Skin epidermis (tissue), 12 donors: Measurements from ENCODE around the gene MED15.

Experiments
- H3K27ac ChIP-seq, 21 experiments: fragments of 200-600 bp; sonication (generic) in 11 of 21; one replicate each; pipeline ENCODE4 v1.5.0; 2020; ENCODE audit warnings: mild to moderate bottlenecking in 3 of 21, inconsistent platforms in 2 of 21, moderate library complexity in 2 of 21
- H3K4me3 ChIP-seq, 7 experiments: fragments of 200-600 bp; sonication (generic) in 2 of 7; one replicate each; pipeline ENCODE4 v1.5.0; 2020; ENCODE audit warnings: inconsistent platforms in 2 of 7, mild to moderate bottlenecking in 2 of 7, moderate library complexity in 1 of 7

Gene MED15

DNA sequence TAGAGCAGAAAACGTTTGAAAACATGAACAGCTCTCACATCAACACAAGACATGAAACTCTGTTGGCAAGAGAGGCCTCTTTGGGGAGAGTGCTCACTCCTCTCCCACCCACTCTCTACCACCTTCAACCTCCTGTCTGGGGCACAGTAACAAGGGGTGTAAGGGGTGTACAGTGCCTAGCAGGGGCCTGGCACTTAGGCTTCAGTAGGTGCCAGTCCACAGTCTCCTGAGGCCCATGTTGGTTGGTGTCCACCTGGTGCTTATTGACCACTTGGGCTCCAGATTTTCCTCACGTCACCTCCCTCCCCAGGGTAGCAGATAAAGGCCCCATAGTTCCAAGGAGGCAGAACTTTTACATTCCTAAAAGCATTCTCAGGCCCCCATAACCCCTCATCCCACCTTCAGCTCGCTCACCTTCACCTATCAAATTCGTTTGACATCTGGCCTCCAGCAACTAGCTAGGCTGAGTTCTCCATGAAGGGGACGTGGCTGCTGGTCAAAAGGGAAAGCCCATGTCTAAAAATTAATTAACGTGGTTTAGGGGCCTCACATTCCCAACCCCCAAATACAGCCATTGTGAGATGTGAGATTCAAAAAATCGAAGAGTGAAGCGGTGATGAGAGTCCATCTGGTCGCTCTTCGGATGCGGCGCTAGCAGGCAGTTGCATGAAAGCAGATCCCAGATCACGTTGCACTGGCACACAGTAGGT, 712 bp upstream of the MED15 start:
- Histone ChIP-seq H3K27ac (peak overlapping the region in 11 of 21 experiments; percentile 91 to 99 (median 98)), H3K4me3 (peak overlapping the region in 5 of 7 experiments; percentile 63 to 93 (median 83))

DNA sequence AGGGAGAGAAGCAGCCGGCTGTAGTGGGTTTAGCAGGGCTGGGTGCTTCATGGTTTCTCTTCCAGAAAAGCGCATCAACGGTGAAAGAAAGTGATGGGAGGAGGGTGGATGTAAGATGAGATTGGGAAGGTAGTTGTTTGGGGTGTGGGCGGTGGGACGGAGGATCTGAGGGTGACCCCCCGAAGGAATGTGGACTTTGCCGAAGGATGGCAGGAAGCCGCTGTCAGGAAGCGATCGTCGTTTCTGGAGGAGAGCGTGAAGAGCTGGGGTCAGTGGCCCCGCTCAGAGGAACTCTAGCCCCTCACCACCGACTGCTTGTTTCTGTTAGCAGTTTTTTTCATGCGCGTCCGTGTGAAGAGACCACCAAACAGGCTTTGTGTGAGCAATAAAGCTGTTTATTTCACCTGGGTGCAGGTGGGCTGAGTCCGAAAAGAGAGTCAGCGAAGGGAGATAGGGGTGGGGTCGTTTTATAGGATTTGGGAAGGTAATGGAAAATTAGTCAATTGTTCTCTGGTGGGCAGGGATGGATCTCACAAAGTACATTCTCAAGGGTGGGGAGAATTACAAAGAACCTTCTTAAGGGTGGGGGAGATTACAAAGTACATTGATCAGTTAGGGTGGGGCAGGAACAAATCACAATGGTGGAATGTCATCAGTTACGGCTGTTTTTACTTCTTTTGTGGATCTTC, 801 bp downstream of the MED15 start:
- Histone ChIP-seq H3K27ac (peak overlapping the region; percentile 81 to 100 (median 98)), H3K4me3 (peak overlapping the region; percentile 63 to 99 (median 91))

DNA sequence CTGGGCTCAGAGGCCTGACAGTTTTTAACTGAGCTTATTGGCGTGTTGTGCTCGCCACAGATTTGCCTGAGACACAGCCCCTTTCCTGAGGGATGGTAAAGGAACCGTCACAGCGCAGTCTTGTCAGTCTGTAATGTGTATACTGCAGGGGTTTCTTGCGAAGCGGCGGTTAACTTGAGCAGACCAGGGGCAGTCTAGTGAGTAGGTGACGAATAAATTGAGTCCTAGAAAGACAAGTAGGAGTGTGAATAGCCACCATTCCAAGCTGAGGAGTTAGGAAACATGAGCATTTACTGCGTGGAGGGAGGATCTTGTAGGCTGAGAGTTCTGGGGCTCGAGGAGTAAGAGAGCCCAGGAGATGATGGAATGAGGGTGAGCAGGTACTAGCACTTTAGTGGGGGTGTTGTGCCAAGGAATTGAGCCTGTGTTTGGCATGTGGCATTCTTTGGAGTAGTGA, 1.4 kb downstream of the MED15 start:
- Histone ChIP-seq H3K4me3 (peak overlapping the region; percentile 63 to 99 (median 91)), H3K27ac (peak overlapping the region in 20 of 21 experiments; percentile 67 to 100 (median 98))

DNA sequence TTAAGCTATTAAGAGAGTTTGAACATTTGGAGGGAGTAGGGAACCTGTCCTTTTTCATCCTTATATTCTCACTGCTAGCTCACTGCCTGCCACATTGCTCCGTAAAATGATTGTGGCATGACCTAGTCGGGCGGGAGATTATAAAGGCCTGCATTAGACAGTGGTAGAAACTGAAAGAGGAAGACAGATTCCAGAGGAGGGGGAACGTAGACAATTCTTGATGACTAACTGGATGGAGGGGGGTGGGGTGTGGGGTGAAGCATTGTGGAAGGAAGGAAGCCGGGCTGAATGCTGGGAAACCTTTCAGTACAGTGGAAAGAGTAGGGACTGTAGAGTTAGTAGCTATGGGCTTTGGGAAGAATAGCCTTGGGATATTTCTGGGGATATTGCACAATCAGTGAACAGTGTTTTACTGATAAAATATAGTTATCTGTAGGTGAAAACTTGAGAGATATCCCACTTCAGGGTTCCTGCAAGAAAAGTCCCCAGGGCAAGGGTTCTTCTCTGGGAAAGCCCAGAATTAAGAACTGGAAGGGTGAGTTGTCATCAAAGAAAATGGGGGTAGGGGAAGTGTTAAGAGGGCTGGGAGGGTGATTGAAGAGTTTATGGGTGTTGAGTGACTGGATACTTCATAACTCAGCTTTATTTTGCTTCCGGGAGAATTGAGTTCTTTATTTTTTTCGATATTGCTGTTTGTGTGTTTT, 2.1 kb downstream of the MED15 start:
- peak overlapping the region in 20 of 21 experiments; percentile 67 to 100 (median 98) for H3K27ac ChIP-seq
- peak overlapping the region; percentile 63 to 99 (median 91) for H3K4me3 ChIP-seq

DNA sequence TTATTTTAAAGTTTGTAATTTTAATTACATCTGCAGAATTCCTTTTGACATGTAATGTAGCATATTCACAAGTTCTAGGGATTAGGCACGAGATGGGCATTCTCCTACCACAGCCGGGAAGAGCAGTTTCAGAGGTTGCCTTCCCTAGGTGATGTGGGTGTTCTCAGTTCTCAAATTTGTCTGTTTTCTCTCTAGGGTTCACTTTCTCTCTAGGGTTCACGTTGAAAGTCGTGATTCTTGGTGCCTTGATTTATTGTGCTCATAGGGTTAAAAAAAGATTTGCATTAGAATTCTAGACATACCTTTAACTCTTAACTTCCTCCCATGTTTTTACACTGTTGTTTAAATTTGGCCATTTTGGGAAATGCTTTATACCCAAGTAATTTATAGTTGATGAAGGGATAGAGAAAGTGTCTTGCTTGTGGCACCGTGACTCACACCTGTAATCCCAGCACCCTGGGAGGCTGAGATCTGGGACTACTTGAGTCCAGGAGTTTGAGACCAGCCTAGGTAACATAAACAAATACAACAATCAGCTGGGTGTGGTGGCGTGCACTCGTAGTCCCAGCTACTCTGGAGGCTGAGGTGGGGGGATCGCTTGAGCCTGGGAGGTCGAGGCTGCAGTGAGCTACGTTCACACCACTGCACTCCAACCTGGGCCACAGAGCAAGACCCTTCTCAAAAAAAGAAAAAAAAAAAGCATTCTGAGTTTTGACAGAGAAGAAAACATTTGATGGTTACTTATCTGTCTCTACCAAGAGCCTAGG, 3.6 kb downstream of the MED15 start:
- Histone ChIP-seq H3K27ac (peak overlapping the region in 16 of 21 experiments; percentile 4 to 100 (median 97)), H3K4me3 (no peak overlapping the region)

DNA sequence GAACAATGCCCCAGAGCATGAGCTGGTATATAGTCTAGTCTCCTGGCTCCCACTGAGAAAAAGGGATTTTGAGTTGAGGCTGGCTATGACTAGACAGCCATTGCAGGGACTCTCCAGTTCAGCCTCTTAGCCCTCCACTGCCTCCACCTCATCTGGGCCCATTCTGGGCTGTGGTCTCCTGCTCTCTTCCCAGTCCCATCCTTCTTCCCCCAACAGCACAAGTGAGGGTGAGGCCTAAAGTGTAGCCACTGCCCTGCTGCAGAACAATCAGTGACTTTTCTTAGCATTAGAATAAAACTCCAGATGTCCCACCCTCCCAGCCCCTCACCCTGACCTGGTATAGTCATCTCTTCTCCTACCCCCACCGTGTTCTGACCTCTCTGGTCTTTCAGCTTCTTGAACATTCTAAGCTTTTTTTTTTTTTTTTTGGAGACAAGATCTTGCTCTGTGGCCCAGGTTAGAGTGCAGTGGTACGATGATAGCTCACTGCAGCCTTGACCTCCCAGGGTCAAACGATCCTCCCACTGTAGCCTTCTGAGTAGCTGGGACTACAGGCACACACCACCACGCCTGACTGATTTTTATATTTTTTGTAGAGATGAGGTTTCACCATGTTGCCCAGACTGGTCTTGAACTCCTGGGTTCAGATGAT, 4.3 kb downstream of the MED15 start:
- Histone ChIP-seq H3K4me3 (no peak overlapping the region), H3K27ac (peak overlapping the region in 6 of 21 experiments; percentile 6 to 99 (median 62))

DNA sequence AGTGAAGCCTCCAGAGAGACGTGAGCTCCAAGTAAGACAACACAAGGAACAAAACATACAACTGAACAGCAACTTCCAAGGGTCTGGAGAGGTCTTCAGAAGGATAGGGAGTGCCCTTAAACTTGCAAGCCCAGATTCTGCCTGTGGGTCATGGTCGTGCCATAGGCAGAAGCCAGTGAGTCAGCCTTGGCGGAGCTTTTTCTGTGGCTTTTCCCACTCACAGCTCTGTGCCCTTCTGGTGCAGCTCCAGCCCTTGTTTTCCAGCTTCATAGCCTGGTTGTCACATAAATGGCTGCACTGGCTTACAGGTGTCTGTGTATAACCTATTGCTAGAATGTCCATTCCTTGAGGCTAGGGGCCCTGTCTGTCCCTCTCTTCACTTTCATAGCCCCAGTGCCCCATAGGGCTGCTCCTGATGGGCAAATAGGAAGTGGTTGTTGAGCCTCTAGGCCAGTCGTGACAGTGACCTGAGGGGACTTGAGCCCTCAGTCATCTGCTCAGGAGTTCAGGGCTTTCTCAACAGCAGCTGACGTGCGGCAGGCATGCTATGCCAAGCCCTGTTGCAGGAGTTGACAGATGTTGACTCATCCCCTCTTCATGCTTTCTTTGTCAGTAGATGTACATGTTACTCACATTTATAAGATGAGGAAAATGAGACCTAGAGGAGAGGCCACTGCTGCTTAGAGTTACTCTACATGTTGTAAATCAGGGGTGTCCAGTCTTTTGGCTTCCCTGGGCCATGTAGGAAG, 7.4 kb downstream of the MED15 start:
- peak overlapping the region in 18 of 21 experiments; percentile 2 to 79 (median 45) for H3K27ac ChIP-seq
- no peak overlapping the region for H3K4me3 ChIP-seq

DNA sequence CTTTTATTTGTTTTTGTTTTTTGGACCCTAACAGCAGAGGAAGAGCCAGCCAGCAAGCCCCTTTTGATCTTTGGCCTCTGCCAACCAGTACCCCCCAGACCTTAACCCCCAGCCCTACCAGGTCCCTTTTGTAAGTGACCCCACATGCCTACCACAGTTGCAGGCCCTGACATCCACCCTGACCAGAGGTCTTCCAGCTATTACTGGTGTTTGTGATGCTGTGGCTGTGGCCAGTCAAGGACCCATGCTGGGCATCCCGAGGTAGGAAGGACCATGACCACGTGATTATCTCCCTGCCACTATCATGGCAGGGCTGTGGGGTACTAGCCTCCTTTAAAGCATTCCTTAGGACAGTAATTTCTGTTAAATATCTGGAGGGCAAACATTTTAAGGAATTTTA, 9.0 kb downstream of the MED15 start:
- Histone ChIP-seq H3K4me3 (no peak overlapping the region), H3K27ac (peak overlapping the region in 1 of 21 experiments; percentile 61)

DNA sequence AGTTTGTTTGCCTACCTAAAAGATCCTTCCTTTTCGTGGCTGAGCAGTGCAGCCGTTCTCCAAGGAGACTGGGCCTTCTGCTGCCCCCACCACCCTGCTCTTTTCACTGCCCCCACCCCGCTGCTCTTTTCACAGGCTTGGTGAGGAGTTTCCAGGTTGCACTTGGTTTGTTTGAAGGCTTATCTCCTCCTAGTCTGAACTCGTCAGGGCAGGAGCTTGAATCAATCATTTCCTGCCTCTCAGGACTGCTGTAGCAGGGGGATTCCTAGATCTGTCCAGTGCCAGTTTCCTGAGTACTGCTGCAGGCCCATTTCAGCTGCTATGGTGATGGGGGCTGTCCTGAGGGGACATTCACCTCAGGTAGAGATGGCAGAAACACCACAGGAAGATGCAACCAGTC, 10.0 kb downstream of the MED15 start:
- Histone ChIP-seq H3K4me3 (no peak overlapping the region), H3K27ac (peak overlapping the region in 7 of 21 experiments; percentile 13 to 61 (median 26))

DNA sequence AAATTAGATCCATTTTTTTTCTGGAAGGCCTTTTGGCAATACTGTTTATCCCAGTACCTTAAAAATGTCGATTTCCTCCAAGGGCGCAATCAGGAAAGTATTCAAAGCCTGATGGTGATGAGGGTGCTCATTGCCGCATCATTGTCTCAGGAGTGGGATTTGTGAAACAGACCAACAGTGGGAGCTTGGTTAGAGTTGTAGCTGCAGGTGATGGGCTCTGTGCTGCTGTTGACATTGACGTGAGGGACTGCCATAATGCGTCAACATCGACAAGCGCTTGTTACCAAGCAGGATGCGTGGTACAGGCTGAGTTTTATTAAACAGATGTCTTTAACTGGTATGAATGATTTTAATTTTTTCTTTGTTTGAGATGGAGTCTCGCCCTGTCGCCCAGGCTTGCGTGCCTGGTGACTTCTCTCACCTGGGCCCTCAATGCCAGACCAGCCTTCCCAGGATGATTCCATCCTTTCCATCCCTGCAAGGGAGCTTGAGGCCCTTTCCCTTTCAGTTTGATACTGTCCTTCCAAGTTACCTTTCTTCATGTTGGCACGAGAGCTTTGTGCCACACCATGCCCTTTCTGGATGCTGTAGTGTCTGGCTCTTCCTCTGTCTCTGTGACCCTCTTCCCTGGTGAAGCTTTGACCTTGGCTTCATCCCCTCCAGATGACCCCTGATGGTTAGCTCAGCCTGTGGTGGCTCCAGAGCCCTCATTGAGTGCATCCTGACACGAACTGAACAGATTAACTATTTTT, 10.6 kb downstream of the MED15 start:
- peak overlapping the region in 5 of 21 experiments; percentile 0 to 44 (median 41) for H3K27ac ChIP-seq

DNA sequence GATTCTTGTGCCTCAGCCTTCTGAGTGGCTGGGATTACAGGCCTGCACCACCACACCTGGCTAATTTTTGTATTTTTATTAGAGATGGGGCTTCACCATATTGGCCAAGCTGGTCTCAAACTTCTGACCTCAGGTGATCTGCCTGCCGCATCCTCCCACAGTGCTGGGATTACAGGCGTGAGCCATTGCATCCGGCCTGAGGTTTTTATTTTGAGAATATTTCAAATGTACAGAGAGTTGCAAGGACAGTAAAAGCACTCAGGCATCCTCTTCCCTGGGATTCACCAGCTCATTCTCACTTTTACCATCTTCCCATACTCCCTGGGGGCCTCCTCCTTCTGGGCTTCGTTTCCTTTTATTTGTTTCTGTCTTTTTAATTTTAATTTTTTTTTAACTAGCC, 12.1 kb downstream of the MED15 start:
- Histone ChIP-seq H3K4me3 (no peak overlapping the region), H3K27ac (peak overlapping the region in 9 of 21 experiments; percentile 3 to 60 (median 32))

More for the DNA sequence above, 10.6 kb downstream of the MED15 start:
- no peak overlapping the region for H3K4me3 ChIP-seq

DNA sequence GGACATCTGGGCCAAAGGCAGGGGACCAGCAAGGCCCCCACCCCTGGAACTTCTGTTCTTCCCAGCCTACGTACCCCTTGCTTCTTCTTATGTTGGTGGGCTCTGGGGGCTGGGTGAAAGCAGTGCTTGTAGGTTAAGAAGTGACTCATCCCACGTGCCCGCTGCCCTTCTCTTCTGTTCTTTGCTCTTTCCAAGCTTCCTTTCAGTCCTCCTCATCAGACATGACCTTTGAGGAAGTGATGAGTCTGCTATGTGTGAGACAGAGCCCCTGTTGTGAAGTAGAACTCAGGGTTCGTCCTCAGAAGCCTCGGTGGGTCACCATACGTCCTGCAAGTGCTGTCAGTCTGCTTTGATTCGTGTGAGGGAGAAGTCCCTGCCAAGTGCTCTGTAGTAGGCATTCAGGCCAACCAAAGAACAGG, 12.7 kb downstream of the MED15 start:
- Histone ChIP-seq H3K4me3 (no peak overlapping the region), H3K27ac (peak overlapping the region in 9 of 21 experiments; percentile 3 to 60 (median 32))

DNA sequence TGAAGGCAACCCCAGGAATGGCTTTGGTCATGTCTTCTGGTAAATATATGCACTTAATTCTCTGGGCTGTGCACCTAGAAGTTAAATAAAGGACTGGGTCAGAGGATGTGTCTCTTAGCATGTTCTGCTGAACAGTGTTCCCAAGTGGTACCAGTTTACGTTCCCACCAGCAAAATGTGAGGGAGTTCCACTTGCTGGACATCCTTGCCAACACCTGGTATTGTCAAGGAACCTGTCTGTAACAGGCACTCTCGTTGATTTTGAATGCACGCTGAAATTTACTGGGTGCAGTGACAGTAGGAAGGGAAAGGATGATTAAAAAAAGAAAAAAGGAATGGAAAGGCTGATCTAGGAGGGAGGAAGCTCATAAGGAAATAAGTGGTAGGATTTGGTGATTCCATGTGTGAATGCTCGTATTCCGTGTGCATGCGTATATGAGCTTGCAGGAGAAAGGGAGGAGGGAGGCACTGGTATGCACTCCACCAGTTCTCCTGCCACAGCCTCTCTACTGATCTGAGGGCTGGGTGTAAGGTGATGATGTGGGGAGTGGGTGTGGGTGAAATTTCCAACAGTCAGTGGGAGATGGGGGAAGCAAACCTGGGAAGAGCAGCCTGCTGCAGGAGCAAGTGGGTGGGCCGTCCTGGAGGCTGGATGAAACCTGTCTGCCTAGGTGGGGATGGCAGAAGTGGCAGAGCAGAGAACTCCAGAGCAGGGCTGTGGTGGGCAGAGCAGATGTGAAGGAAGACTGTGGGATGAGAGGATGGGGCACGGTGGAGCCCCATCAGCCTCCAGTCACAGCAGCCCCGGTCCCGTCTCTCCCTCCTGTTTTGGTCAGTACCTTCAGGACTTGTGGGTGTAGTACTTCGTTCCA, 15.0 kb downstream of the MED15 start:
- peak overlapping the region in 11 of 21 experiments; percentile 2 to 70 (median 17) for H3K27ac ChIP-seq
- H3K4me3 ChIP-seq = no peak overlapping the region

DNA sequence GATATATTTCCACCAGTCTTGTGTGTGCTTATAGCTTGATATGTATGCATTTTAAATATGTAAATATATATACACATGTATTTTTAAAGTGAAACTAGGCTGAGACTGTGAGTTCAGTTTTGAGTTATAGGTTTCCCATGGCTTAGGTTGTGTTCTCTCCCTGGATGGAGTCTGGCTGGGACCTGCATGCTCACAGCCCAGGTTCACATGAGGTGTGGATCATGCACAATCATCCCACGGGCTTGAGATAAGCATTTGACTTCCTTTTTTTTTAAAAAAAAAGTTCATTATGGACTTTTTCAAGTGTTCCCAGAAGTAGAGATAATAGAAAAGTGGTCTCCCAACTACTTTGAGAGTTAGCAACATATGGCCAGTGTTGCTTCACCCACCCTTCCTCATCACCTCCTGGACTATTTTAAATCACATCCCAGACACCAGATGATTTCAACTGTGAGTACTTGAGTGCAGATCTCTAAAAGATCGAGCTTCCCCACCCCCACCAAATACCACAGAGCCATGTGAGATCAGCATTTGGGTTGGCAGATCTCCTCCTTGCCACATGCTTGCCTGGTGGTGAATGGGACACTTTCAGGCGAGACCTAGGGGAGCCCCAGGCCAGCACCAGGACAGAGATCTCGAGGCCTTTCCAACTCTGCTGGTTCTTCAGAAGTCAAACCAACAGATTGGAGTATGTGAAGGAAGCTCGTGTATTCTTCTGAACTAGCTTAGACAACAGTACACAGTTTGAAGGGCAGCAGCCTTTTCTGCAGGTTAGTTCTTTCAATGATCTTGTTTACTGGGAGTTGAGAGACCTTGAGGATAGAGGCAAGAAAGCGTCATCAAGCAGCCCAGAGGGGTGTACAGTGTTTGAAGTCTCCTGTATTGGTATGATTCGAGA, 15.9 kb downstream of the MED15 start:
- Histone ChIP-seq H3K4me3 (no peak overlapping the region), H3K27ac (peak overlapping the region in 17 of 21 experiments; percentile 2 to 70 (median 40))

DNA sequence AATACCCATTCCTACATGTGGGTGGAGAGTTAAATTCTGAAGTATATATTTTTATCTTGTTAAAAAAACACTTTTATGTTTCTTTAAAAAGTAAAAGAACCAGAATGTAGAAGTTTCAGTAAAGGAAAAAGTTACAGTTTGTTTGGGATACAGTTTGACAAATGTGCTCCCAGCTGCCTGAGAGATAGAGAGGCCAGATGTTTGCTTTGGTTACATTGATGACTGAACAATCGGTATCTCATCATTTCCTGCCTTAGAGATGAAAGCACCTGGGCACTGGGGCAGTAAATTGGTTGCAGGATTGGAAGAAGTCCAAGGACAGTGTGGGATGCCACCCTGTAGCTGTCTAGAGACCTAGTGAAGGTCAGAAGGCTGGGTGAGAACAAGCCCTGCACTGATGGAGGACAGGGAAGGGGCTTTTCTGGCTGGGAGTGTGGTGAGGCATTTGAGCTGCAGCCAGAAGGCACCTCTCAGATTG, 16.6 kb downstream of the MED15 start:
- Histone ChIP-seq H3K27ac (peak overlapping the region in 15 of 21 experiments; percentile 4 to 70 (median 45)), H3K4me3 (no peak overlapping the region)
